Spleen (tissue), 11 donors: Measurements from ENCODE around the gene CCDC134. TPM values are rescaled to one million over a fixed set of nuclear protein-coding genes. Genes with fewer than 3 reads are reported as not detected.

Experiments
- DNase-seq: peaks from one replicate; pipeline ENCODE4 v3.0.0-alpha.2; 2020
- H3K27ac ChIP-seq, 8 donors: fragments of 200-600 bp; sonication (generic) in 7 of 8; 1 replicate in 4 of 8; 2 replicates in 4 of 8; pipeline versions ENCODE4 v1.5.0 to v1.8.0; 2016 to 2021; ENCODE audit warnings: inconsistent platforms in 4 of 8, mild to moderate bottlenecking in 4 of 8, moderate library complexity in 1 of 8
- H3K27me3 ChIP-seq, 7 donors: fragments of 200-600 bp; sonication (generic) in 6 of 7; replicated peaks in 1 of 7; 1 replicate in 4 of 7; 2 replicates in 3 of 7; pipeline versions ENCODE4 v1.5.0 to v1.8.0; 2016 to 2021; ENCODE audit warnings: inconsistent platforms in 3 of 7, mild to moderate bottlenecking in 1 of 7
- H3K36me3 ChIP-seq, 6 donors: fragments of 200-600 bp; sonication (generic) in 5 of 6; 1 replicate in 4 of 6; 2 replicates in 2 of 6; pipeline versions ENCODE4 v1.5.0 to v1.8.0; 2016 to 2021; ENCODE audit warnings: inconsistent platforms in 2 of 6
- H3K4me1 ChIP-seq, 6 donors: fragments of 200-600 bp; sonication (generic) in 5 of 6; 1 replicate in 3 of 6; 2 replicates in 3 of 6; pipeline versions ENCODE4 v1.5.0 to v1.8.0; 2016 to 2021; ENCODE audit warnings: inconsistent platforms in 3 of 6
- H3K4me3 ChIP-seq, 8 donors: fragments of 200-600 bp; sonication (generic) in 7 of 8; 1 replicate in 4 of 8; 2 replicates in 4 of 8; pipeline versions ENCODE4 v1.5.0 to v1.8.0; 2016 to 2021; ENCODE audit warnings: inconsistent platforms in 4 of 8, mild to moderate bottlenecking in 4 of 8, moderate library complexity in 2 of 8
- H3K9me3 ChIP-seq, 8 donors: fragments of 200-600 bp; sonication (generic) in 7 of 8; 1 replicate in 4 of 8; 2 replicates in 4 of 8; pipeline versions ENCODE4 v1.5.0 to v1.8.0; 2016 to 2021; ENCODE audit warnings: inconsistent platforms in 4 of 8
- POLR2A ChIP-seq, 3 donors: fragments of 450-650 bp; IDR thresholded peaks; one replicate each; pipeline ENCODE4 v1.5.1; 2017; ENCODE audit warnings: antibody characterized with exemption in 3 of 3, mild to moderate bottlenecking in 1 of 3
- POLR2AphosphoS5 ChIP-seq, 3 donors: sonication (generic); formaldehyde crosslinking; IDR thresholded peaks; one replicate each; pipeline ENCODE4 v1.5.1; 2017; ENCODE audit warnings: antibody characterized with exemption in 3 of 3
- WGBS, 5 donors: extraction: QIAGEN DNeasy Blood & Tissue Kit in 3 of 5; methylation state at CpG; one replicate each; pipeline versions ENCODE4 v1.1.5 to v1.1.7; 2013 to 2018; 5-methylcytosine and 5-hydroxymethylcytosine counted together
- intact Hi-C: fragments of 100-400 bp; cut with DNase I; formaldehyde crosslinking; loops from one replicate; pipeline ENCODE4 v1.15.0; 2023; ENCODE audit warnings: low total_unique reads
- polyA plus RNA-seq, 3 donors: library from polyadenylated mRNA; stranded (reverse); fragments of 200-250 nt; gene quantifications; one replicate each; pipeline ENCODE4 v1.2.1, GENCODE V29; 2013
- total RNA-seq, 7 donors: library from RNA; depleted of rRNA in 3 of 7; stranded (reverse); fragments of >200 nt in 3 of 7; fragmentation: NEBNext Ultra II Directional in 4 of 7; extraction: Animal tissue kit (Norgen Biotek cat#: 25700) in 4 of 7; gene quantifications; one replicate each; pipeline versions ENCODE4 v1.1.0 to v1.2.1, GENCODE V29; 2016 to 2021
- TF ChIP-seq, protein P1 (sequence below), 11 experiments: fragments of 200-600 bp in 7 of 11; fragments of 450-650 bp in 4 of 11; sonication (generic) in 4 of 11; IDR thresholded peaks in 8 of 11; conservative IDR thresholded peaks in 3 of 11; 1 replicate in 7 of 11; 2 replicates in 4 of 11; pipeline versions ENCODE4 v1.4.0 to v1.8.0; 2016 to 2021; ENCODE audit warnings: antibody characterized with exemption in 11 of 11, inconsistent platforms in 4 of 11, mild to moderate bottlenecking in 1 of 11
- donor health status: healthy with polysubstance abuse.
- donor health status: DM: no; HTN: no; CAD: no; lungs with moderate emphysema.
- donor health status: DM: no; HTN: no; CAD: no.
- donor health status: Bipolar disorder and iron deficiency.
- donor health status: healthy.
- donor health status: DM: no; HTN: no; CAD: no.
- donor health status: DM: yes; HTN: yes; CAD: no.

Gene CCDC134
- total and polyA plus RNA-seq, 10 donors, result 0.54 to 11.8 (median 9.3) TPM

DNA sequence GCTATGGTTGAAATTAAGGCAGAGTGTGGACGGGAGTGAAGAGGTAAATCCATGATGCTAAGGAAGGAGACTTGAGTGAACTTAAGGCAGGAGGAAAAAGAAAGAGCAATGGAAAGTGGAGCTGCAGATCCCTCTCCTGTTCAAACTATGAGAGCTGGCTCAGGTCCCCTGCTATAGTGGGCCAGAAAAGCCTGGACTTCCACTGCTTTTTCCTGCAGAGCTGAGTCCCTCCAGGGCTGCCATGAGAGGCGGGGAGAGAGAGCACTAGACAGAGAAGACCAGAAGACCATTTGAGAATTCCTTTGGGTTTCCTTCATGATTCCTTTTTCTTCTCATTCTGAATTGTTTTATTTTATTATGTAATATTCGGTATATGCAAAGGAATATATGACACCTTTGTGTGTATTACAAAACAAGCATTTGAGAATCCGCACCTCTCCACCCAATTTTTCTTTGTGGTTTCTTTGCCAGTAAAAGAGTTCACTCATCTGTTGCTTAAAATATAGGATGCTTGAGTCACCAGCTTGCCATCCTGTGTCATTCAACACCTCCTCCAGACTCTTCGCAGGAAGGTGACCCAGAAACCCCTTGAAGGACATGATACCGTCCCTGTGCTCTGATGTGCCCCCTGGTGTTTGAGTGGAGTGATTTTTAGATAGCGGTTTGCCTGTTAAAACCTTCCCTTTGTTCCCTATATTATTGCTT is 56.8 kb downstream of the CCDC134 start:
- no peaks in the 10 kb centered on the region for H3K27me3 ChIP-seq
- H3K9me3 ChIP-seq, result no peaks in the 10 kb centered on the region
- H3K4me3 ChIP-seq, result no peak overlapping the region
- H3K4me1 ChIP-seq, result peaks cover 25 to 90% (median 56%) of the 10 kb centered on the region in 6 donors
- intact Hi-C loops, result loop anchor here (2.0 kb wide), 1 partner anchor 159 kb away; the partner anchor contains the start of gene MEI1
- H3K27ac ChIP-seq, result peak overlapping the region in 6 of 8 donors; percentile 2 to 91 (median 33)
- DNase-seq, result no peak
- no peaks in the 10 kb centered on the region for H3K36me3 ChIP-seq
- TF ChIP-seq, protein P1, sequence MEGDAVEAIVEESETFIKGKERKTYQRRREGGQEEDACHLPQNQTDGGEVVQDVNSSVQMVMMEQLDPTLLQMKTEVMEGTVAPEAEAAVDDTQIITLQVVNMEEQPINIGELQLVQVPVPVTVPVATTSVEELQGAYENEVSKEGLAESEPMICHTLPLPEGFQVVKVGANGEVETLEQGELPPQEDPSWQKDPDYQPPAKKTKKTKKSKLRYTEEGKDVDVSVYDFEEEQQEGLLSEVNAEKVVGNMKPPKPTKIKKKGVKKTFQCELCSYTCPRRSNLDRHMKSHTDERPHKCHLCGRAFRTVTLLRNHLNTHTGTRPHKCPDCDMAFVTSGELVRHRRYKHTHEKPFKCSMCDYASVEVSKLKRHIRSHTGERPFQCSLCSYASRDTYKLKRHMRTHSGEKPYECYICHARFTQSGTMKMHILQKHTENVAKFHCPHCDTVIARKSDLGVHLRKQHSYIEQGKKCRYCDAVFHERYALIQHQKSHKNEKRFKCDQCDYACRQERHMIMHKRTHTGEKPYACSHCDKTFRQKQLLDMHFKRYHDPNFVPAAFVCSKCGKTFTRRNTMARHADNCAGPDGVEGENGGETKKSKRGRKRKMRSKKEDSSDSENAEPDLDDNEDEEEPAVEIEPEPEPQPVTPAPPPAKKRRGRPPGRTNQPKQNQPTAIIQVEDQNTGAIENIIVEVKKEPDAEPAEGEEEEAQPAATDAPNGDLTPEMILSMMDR (IDR thresholded peaks at IDR 0.05 in 8 of 11, conservative IDR thresholded peaks at IDR 0.05 in 3 of 11), result peak; percentile 45 to 73 (median 63)
- TF ChIP-seq POLR2A (IDR thresholded peaks at IDR 0.05) (no peak), POLR2AphosphoS5 (IDR thresholded peaks at IDR 0.05) (peak in 1 of 3 donors; percentile 41)
- 44 to 55% (median 51%) methylated on average over 7 of the region's 7 CpGs for WGBS, 5 donors

DNA sequence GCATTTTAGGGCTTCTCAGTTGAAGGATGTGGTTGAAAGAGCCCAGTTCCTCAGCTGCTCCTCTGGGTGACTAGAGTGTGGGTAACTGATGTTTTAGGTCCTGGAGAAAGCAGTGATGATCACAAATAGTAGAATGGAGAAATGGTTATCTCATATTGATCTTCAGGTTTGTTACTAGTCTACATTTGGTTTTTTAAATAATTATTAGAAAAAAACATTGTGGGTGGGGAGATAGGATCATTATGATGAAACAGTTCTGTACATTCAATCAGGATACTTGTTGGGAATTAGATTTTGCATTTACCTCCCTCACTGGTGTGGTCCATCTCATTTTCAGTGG is 57.4 kb downstream of the CCDC134 start:
- intact Hi-C loops, result loop anchor here (2.0 kb wide), 1 partner anchor 159 kb away; the partner anchor contains the start of gene MEI1
- no peak for DNase-seq
- Histone ChIP-seq H3K4me3 (no peak overlapping the region), H3K4me1 (peaks cover 25 to 94% (median 62%) of the 10 kb centered on the region in 6 donors), H3K36me3 (no peaks in the 10 kb centered on the region), H3K27ac (peak overlapping the region in 4 of 8 donors; percentile 2 to 91 (median 44)), H3K27me3 (no peaks in the 10 kb centered on the region), H3K9me3 (no peaks in the 10 kb centered on the region)
- TF ChIP-seq POLR2AphosphoS5 (IDR thresholded peaks at IDR 0.05) (no peak), POLR2A (IDR thresholded peaks at IDR 0.05) (no peak)
- TF ChIP-seq, protein P1 (IDR thresholded peaks at IDR 0.05 in 8 of 11, conservative IDR thresholded peaks at IDR 0.05 in 3 of 11), result peak in 3 of 11 experiments; percentile 6 to 28 (median 18)

DNA sequence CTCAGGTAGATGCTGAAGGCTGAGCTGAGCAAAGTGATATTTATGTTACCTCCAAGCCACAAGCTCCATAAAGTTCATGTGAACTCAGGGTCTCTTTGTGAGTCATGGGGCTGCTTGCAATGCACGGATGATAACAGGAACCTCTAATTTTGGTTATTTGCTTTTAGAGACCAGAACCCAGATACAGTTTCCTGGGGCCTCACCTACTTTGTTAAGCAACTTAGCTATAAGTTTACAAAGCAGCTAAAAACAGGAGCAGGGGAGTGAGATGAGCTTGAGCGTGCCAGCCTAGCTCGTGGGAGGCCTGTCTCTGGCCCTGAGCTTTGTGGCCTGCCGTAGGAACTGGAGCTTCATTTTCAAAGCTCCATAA is 61.7 kb downstream of the CCDC134 start:
- Histone ChIP-seq H3K4me1 (peaks cover 22 to 88% (median 67%) of the 10 kb centered on the region in 6 donors), H3K9me3 (no peaks in the 10 kb centered on the region), H3K27me3 (no peaks in the 10 kb centered on the region), H3K4me3 (peak overlapping the region in 1 of 8 donors; percentile 7), H3K27ac (peak overlapping the region; percentile 69 to 91 (median 82)), H3K36me3 (peaks cover 0 to 13% (median 7%) of the 10 kb centered on the region in 6 donors)
- intact Hi-C loops, result no loop called here
- TF ChIP-seq, protein P1 (IDR thresholded peaks at IDR 0.05 in 8 of 11, conservative IDR thresholded peaks at IDR 0.05 in 3 of 11), result no peak
- TF ChIP-seq POLR2A (IDR thresholded peaks at IDR 0.05) (no peak), POLR2AphosphoS5 (IDR thresholded peaks at IDR 0.05) (peak in 2 of 3 donors; percentile 64 to 75)
- DNase-seq, result no peak
- WGBS, 5 donors, result 22 to 42% (median 30%) methylated on average over 4 of the region's 4 CpGs

DNA sequence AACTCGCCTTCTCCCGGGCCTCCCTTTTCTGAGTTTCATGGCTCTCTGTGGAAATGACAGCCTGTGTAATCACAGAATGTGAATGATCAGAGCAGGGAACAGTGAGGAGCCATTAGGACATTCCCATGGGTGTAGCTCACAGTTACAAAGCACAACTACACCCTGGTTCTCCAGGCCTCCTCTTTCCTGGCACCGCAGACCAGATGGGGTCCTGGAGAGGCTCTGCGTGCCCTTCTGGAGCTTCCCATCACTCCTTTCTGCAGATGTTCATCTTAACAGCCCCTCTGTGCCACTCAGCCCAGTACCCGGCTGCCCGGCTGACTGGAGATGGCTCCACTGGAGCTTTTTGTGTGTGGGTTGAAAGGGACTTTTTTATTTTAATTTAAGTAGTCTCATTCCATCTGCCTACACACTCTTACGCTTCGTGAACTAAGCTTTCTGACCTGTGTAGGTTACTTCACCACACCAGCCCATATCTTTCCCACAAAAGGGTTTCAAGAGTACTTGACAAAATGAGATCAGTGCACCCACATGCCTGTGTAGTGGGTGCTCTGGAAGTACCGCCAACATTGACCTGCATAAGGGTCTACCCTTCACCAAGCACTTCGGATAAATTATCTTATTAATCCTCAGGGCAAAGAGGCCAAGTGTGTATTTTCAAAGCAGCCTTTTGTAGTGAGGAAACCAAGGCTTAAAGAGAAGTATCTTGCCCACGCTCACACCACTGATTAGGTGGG is 62.2 kb downstream of the CCDC134 start:
- intact Hi-C loops, result no loop called here
- no peaks in the 10 kb centered on the region for H3K9me3 ChIP-seq
- peak overlapping the region; percentile 69 to 91 (median 82) for H3K27ac ChIP-seq
- H3K27me3 ChIP-seq, result no peaks in the 10 kb centered on the region
- peak overlapping the region in 1 of 8 donors; percentile 7 for H3K4me3 ChIP-seq
- DNase-seq, result peak; percentile 81
- H3K4me1 ChIP-seq, result peaks cover 16 to 83% (median 61%) of the 10 kb centered on the region in 6 donors
- peaks cover 0 to 18% (median 13%) of the 10 kb centered on the region in 6 donors for H3K36me3 ChIP-seq
- 45 to 66% (median 58%) methylated on average over 11 of the region's 11 CpGs for WGBS, 5 donors
- TF ChIP-seq, protein P1 (IDR thresholded peaks at IDR 0.05 in 8 of 11, conservative IDR thresholded peaks at IDR 0.05 in 3 of 11), result no peak
- TF ChIP-seq POLR2A (IDR thresholded peaks at IDR 0.05) (no peak), POLR2AphosphoS5 (IDR thresholded peaks at IDR 0.05) (peak in 1 of 3 donors; percentile 15)
